H1 (cell line): ENCODE results near the gene ASAP2.

Experiments used
- BACH1 ChIP-seq: IDR thresholded peaks from 2 replicates; pipeline ENCODE4 v1.6.1; 2012; ENCODE audit warnings: low read length, improper control_type of control experiment
- EP300 ChIP-seq, 2 experiments: IDR thresholded peaks; 1 replicate in 1 of 2; 2 replicates in 1 of 2; pipeline ENCODE4 v1.6.1; 2011 to 2012; ENCODE audit warnings: low read depth in 2 of 2, low read length in 2 of 2, mild to moderate bottlenecking in 2 of 2, borderline replicate concordance in 1 of 2, inconsistent platforms in 1 of 2, moderate library complexity in 1 of 2
- EZH2 ChIP-seq: fragments of 200-600 bp; sonication (generic); IDR thresholded peaks from 2 replicates; pipeline ENCODE4 v1.7.1; 2012; ENCODE audit warnings: low read depth, mild to moderate bottlenecking, moderate library complexity, low read length, inconsistent platforms; ENCODE audit not compliant: severe bottlenecking
- GABPA ChIP-seq: IDR thresholded peaks from 2 replicates; pipeline ENCODE4 v1.6.1; 2011; ENCODE audit warnings: mild to moderate bottlenecking, low read length, moderate library complexity, borderline replicate concordance; ENCODE audit not compliant: insufficient read depth
- HDAC2 ChIP-seq, 2 experiments: fragments of 300-600 bp in 1 of 2; sonication (generic) in 1 of 2; IDR thresholded peaks; 2 replicates each; pipeline ENCODE4 v1.6.1; 2011 to 2012; ENCODE audit warnings: low read depth in 2 of 2, low read length in 2 of 2, mild to moderate bottlenecking in 2 of 2, moderate library complexity in 2 of 2, borderline replicate concordance in 1 of 2, inconsistent platforms in 1 of 2
- HDAC6 ChIP-seq: IDR thresholded peaks from one replicate; pipeline ENCODE4 v1.7.1; 2012; ENCODE audit warnings: low read depth, mild to moderate bottlenecking, inconsistent platforms, low read length, moderate library complexity
- JUN ChIP-seq: IDR thresholded peaks from 2 replicates; pipeline ENCODE4 v1.6.1; 2011; ENCODE audit warnings: low read depth, mild to moderate bottlenecking, improper control_type of control experiment, low read length
- KDM5A ChIP-seq: fragments of 200-600 bp; IDR thresholded peaks from 2 replicates; pipeline ENCODE4 v1.7.1; 2012; ENCODE audit warnings: mild to moderate bottlenecking, low read length, inconsistent platforms, mixed read lengths
- POLR2A ChIP-seq, 2 experiments: IDR thresholded peaks; 1 replicate in 1 of 2; 2 replicates in 1 of 2; pipeline ENCODE4 v1.6.1; 2011; ENCODE audit warnings: low read depth in 2 of 2, low read length in 2 of 2, mild to moderate bottlenecking in 2 of 2; ENCODE audit errors: control extremely low read depth in 1 of 2
- RFX5 ChIP-seq: IDR thresholded peaks from 2 replicates; pipeline ENCODE4 v1.6.1; 2011; ENCODE audit warnings: low read depth, low read length, improper control_type of control experiment, borderline replicate concordance
- ZNF274 ChIP-seq: IDR thresholded peaks from 2 replicates; pipeline ENCODE4 v1.7.0; 2012; ENCODE audit warnings: low read length, borderline replicate concordance; ENCODE audit errors: extremely low read depth
- TF ChIP-seq, protein P1 (sequence below), 3 experiments: IDR thresholded peaks; 1 replicate in 2 of 3; 2 replicates in 1 of 3; pipeline versions ENCODE4 v1.5.1 to v1.6.1; 2011; ENCODE audit warnings: low read length in 3 of 3, mild to moderate bottlenecking in 3 of 3, inconsistent platforms in 2 of 3, low read depth in 1 of 3, moderate library complexity in 1 of 3; ENCODE audit not compliant: insufficient read depth in 1 of 3; ENCODE audit errors: control extremely low read depth in 1 of 3

DNA sequence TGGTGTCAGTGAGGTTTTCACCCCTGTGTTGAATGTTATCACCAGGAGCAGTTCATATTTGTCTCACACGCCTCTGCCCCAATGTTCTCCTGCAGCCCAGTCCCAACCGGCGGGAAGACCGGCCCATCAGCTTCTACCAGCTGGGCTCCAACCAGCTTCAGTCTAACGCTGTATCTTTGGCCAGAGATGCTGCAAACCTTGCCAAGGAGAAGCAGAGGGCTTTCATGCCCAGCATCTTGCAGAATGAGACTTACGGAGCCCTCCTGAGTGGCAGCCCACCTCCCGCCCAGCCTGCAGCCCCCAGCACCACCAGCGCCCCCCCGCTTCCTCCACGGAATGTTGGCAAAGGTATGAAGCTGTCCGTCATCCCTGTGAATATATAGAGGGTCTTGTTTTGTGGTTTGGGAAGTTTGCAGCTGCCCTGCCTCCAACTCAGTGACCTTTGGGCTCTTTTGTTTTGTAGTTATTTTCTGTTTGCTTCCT is 181.6 kb downstream of the ASAP2 start:
- TF ChIP-seq, protein P1, sequence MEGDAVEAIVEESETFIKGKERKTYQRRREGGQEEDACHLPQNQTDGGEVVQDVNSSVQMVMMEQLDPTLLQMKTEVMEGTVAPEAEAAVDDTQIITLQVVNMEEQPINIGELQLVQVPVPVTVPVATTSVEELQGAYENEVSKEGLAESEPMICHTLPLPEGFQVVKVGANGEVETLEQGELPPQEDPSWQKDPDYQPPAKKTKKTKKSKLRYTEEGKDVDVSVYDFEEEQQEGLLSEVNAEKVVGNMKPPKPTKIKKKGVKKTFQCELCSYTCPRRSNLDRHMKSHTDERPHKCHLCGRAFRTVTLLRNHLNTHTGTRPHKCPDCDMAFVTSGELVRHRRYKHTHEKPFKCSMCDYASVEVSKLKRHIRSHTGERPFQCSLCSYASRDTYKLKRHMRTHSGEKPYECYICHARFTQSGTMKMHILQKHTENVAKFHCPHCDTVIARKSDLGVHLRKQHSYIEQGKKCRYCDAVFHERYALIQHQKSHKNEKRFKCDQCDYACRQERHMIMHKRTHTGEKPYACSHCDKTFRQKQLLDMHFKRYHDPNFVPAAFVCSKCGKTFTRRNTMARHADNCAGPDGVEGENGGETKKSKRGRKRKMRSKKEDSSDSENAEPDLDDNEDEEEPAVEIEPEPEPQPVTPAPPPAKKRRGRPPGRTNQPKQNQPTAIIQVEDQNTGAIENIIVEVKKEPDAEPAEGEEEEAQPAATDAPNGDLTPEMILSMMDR (IDR thresholded peaks at IDR 0.05; ENCODE audit: control extremely low read depth in 1 of 3, insufficient read depth in 1 of 3, low read depth in 1 of 3, low read length in 3 of 3): no peak
- TF ChIP-seq POLR2A (IDR thresholded peaks at IDR 0.05; ENCODE audit: control extremely low read depth in 1 of 2, low read depth in 2 of 2, low read length in 2 of 2): no peak
- no peak for TF ChIP-seq ZNF274
- no peak for TF ChIP-seq EP300 (IDR thresholded peaks at IDR 0.05; ENCODE audit: borderline replicate concordance in 1 of 2, low read depth in 2 of 2, low read length in 2 of 2)
- TF ChIP-seq BACH1: no peak
- TF ChIP-seq KDM5A: no peak
- no peak for TF ChIP-seq RFX5
- TF ChIP-seq JUN: no peak
- TF ChIP-seq GABPA: no peak
- TF ChIP-seq HDAC6: no peak
- TF ChIP-seq HDAC2 (IDR thresholded peaks at IDR 0.05; ENCODE audit: borderline replicate concordance in 1 of 2, low read depth in 2 of 2, low read length in 2 of 2): no peak
- TF ChIP-seq EZH2: no peak
